ENCODE results near the gene BRSK2.
A peak's percentile ranks its signal among the peaks of the same experiment; 100 is the strongest.

The BRSK2 gene

GRCh38 chr11:1350086-1350725 is 39.5 kb upstream of the BRSK2 start:
- no peak overlapping the region for H3K4me3 ChIP-seq (ENCODE audit: low read length)
- TF ChIP-seq CTCF (conservative IDR thresholded peaks at IDR 0.05; ENCODE audit: low read length) = no peak
- DNase-seq (ENCODE audit: low read depth) = no peak

GRCh38 chr11:1351278-1351937 is 38.3 kb upstream of the BRSK2 start:
- no peak overlapping the region for H3K4me3 ChIP-seq (ENCODE audit: low read length)
- no peak for DNase-seq (ENCODE audit: low read depth)
- TF ChIP-seq CTCF (conservative IDR thresholded peaks at IDR 0.05; ENCODE audit: low read length) = no peak

GRCh38 chr11:1352696-1353382 is 36.9 kb upstream of the BRSK2 start:
- no peak overlapping the region for H3K4me3 ChIP-seq (ENCODE audit: low read length)

GRCh38 chr11:1353383-1354124 is 36.2 kb upstream of the BRSK2 start:
- TF ChIP-seq CTCF (conservative IDR thresholded peaks at IDR 0.05; ENCODE audit: low read length) = no peak
- DNase-seq (ENCODE audit: low read depth) = no peak
- H3K4me3 ChIP-seq (ENCODE audit: low read length) = no peak overlapping the region

More at GRCh38 chr11:1352696-1353382, 36.9 kb upstream of the BRSK2 start:
- TF ChIP-seq CTCF (conservative IDR thresholded peaks at IDR 0.05; ENCODE audit: low read length) = no peak
- no peak for DNase-seq (ENCODE audit: low read depth)

- H3K4me3 ChIP-seq (ENCODE audit: low read length) = no peak overlapping the region
- no peak for DNase-seq (ENCODE audit: low read depth)
- no peak for TF ChIP-seq CTCF (conservative IDR thresholded peaks at IDR 0.05; ENCODE audit: low read length)
These were observed 35.4 kb upstream of the BRSK2 start for GRCh38 chr11:1354125-1354938.

GRCh38 chr11:1356007-1356435 is 33.7 kb upstream of the BRSK2 start:
- no peak overlapping the region for H3K4me3 ChIP-seq (ENCODE audit: low read length)
- no peak for TF ChIP-seq CTCF (conservative IDR thresholded peaks at IDR 0.05; ENCODE audit: low read length)
- DNase-seq (ENCODE audit: low read depth) = peak; percentile 13

Measured in AG10803 (cell line).